HCT116 (cell line): ENCODE results near the gene KCNH5. TPM values are rescaled to one million over a fixed set of nuclear protein-coding genes. Genes with fewer than 3 reads are reported as not detected.

ENCODE experiments used
- ATAC-seq: fragments of 200-7000 bp; cut with Tn5 transposase; 2 replicates; pipeline ENCODE4 v1.9.1; 2020; ENCODE audit warnings: mild to moderate bottlenecking, moderate library complexity
- BruUV-seq: library from RNA; stranded (reverse); fragments of 400-500 nt; replicated peaks from 2 replicates; lab custom pipeline; 2021; lab: Mats Ljungman, UMichigan
- CTCF ChIA-PET: fragments of 300-600 bp; sonication (Branson Sonifier 250); formaldehyde crosslinking; loops from one replicate; lab custom pipeline; 2021; ENCODE audit warnings: antibody characterized with exemption; lab: Charles Lee
- POLR2A ChIA-PET: fragments of 300-600, 350-600 bp; sonication (Branson Sonifier 250); formaldehyde crosslinking; loops from one replicate; lab custom pipeline; 2021; ENCODE audit warnings: antibody characterized with exemption; lab: Charles Lee
- RAD21 ChIA-PET, 2 experiments: fragments of 300-600 bp; sonication (Branson Sonifier 250); formaldehyde crosslinking; loops; one replicate each; lab custom pipeline; 2023; ENCODE audit warnings: low total read pairs in 2 of 2; ENCODE audit not compliant: uncharacterized antibody in 2 of 2, unreplicated experiment in 2 of 2, low non-redundant PET in 1 of 2; lab: Charles Lee
- DNase-seq: peaks from one replicate; pipeline ENCODE4 v3.0.0-alpha.2; 2010; ENCODE audit warnings: low read depth, low spot score
- H2AFZ ChIP-seq: fragments of 200-600 bp; shearing (Covaris generic), sonication (generic); 2 replicates; pipeline ENCODE4 v1.6.1; 2017; ENCODE audit warnings: low read depth, mixed run types, mixed read lengths, antibody characterized with exemption, low read length; ENCODE audit not compliant: poor library complexity, severe bottlenecking
- H3K27ac ChIP-seq: 2 replicates; pipeline ENCODE4 v1.5.1; 2012; ENCODE audit warnings: low read depth, low read length
- H3K27me3 ChIP-seq: fragments of 200-600 bp; sonication (generic); 2 replicates; pipeline ENCODE4 v1.6.1; 2016; ENCODE audit warnings: mixed run types, low read length, mixed read lengths; ENCODE audit not compliant: insufficient read depth
- H3K36me3 ChIP-seq, 2 experiments: fragments of 200-500 bp in 1 of 2; fragments of 200-600 bp in 1 of 2; sonication (Bioruptor generic) in 1 of 2; sonication (generic) in 1 of 2; 2 replicates each; pipeline versions ENCODE4 v1.5.1 to v1.6.1; 2014 to 2016; ENCODE audit warnings: low read length in 2 of 2, inconsistent platforms in 1 of 2, mixed read lengths in 1 of 2, mixed run types in 1 of 2; ENCODE audit not compliant: insufficient read depth in 2 of 2, control insufficient read depth in 1 of 2
- H3K4me1 ChIP-seq, 2 experiments: fragments of 200-600 bp in 1 of 2; sonication (generic) in 1 of 2; 2 replicates each; pipeline versions ENCODE4 v1.5.1 to v1.6.1; 2012 to 2017; ENCODE audit warnings: low read length in 2 of 2, inconsistent platforms in 1 of 2, mild to moderate bottlenecking in 1 of 2, mixed read lengths in 1 of 2, mixed run types in 1 of 2, moderate library complexity in 1 of 2; ENCODE audit not compliant: insufficient read depth in 2 of 2, control insufficient read depth in 1 of 2
- H3K4me2 ChIP-seq: fragments of 200-600 bp; sonication (generic); 2 replicates; pipeline ENCODE4 v1.6.1; 2017; ENCODE audit warnings: mixed run types, low read length, mixed read lengths
- H3K4me3 ChIP-seq, 2 experiments: fragments of 200-600 bp in 1 of 2; sonication (generic) in 1 of 2; replicated peaks in 1 of 2; 2 replicates each; pipeline ENCODE4 v1.5.1; 2011 to 2016; ENCODE audit warnings: low read length in 2 of 2, control low read depth in 1 of 2, low read depth in 1 of 2, mild to moderate bottlenecking in 1 of 2, mixed read lengths in 1 of 2, mixed run types in 1 of 2
- H3K79me2 ChIP-seq: fragments of 200-600 bp; sonication (generic); 2 replicates; pipeline ENCODE4 v1.6.1; 2017; ENCODE audit warnings: mild to moderate bottlenecking, mixed run types, low read length, moderate library complexity, mixed read lengths; ENCODE audit not compliant: insufficient read depth
- H3K9ac ChIP-seq: fragments of 200-600 bp; sonication (generic); 2 replicates; pipeline ENCODE4 v1.6.1; 2016; ENCODE audit warnings: low read length, mixed read lengths
- H3K9me2 ChIP-seq: fragments of 200-600 bp; sonication (generic), shearing (Covaris generic); 2 replicates; pipeline ENCODE4 v1.6.1; 2017; ENCODE audit warnings: mixed run types, mild to moderate bottlenecking, moderate library complexity; ENCODE audit not compliant: insufficient read depth
- H3K9me3 ChIP-seq, 2 experiments: fragments of 200-500 bp in 1 of 2; fragments of 200-600 bp in 1 of 2; sonication (Bioruptor generic) in 1 of 2; sonication (generic) in 1 of 2; 2 replicates each; pipeline ENCODE4 v1.6.1; 2014 to 2017; ENCODE audit warnings: low read length in 2 of 2, mixed read lengths in 2 of 2, inconsistent platforms in 1 of 2, low read depth in 1 of 2, mild to moderate bottlenecking in 1 of 2, mixed run types in 1 of 2, moderate library complexity in 1 of 2; ENCODE audit not compliant: control insufficient read depth in 1 of 2, insufficient read depth in 1 of 2
- H4K20me1 ChIP-seq: fragments of 200-600 bp; sonication (generic), shearing (Covaris generic); 2 replicates; pipeline ENCODE4 v1.6.1; 2017; ENCODE audit warnings: mixed run types, mild to moderate bottlenecking, moderate library complexity; ENCODE audit not compliant: insufficient read depth
- CEBPB ChIP-seq: IDR thresholded peaks from 2 replicates; pipeline ENCODE4 v1.6.1; 2012; ENCODE audit warnings: low read depth
- EGR1 ChIP-seq: IDR thresholded peaks from 2 replicates; pipeline ENCODE4 v1.6.1; 2012; ENCODE audit warnings: low read depth
- ELF1 ChIP-seq: IDR thresholded peaks from 2 replicates; pipeline ENCODE4 v1.6.1; 2012; ENCODE audit warnings: low read depth, borderline replicate concordance
- EZH2 ChIP-seq: fragments of 200-600 bp; sonication (generic); IDR thresholded peaks from 2 replicates; pipeline ENCODE4 v1.6.1; 2017; ENCODE audit warnings: antibody characterized with exemption, mixed run types
- EZH2phosphoT487 ChIP-seq: fragments of 200-600 bp; IDR thresholded peaks from 2 replicates; pipeline ENCODE4 v1.6.1; 2018; ENCODE audit warnings: antibody characterized with exemption, borderline replicate concordance
- JUND ChIP-seq: IDR thresholded peaks from 2 replicates; pipeline ENCODE4 v1.6.1; 2012
- MAX ChIP-seq: IDR thresholded peaks from 2 replicates; pipeline ENCODE4 v1.6.1; 2012
- POLR2A ChIP-seq: IDR thresholded peaks from 2 replicates; pipeline ENCODE4 v1.7.0; 2011; ENCODE audit warnings: borderline replicate concordance; ENCODE audit not compliant: insufficient read depth, insufficient read length; ENCODE audit errors: extremely low read depth
- POLR2AphosphoS5 ChIP-seq: IDR thresholded peaks from 2 replicates; pipeline ENCODE4 v1.6.1; 2011; ENCODE audit warnings: mild to moderate bottlenecking, low read depth, low read length, moderate library complexity
- RAD21 ChIP-seq: IDR thresholded peaks from 2 replicates; pipeline ENCODE4 v1.6.1; 2012; ENCODE audit warnings: low read depth, mild to moderate bottlenecking
- REST ChIP-seq: IDR thresholded peaks from 2 replicates; pipeline ENCODE4 v1.6.1; 2012; ENCODE audit warnings: low read depth
- SIN3A ChIP-seq: IDR thresholded peaks from 2 replicates; pipeline ENCODE4 v1.6.1; 2012; ENCODE audit warnings: low read depth
- SRF ChIP-seq: IDR thresholded peaks from 2 replicates; pipeline ENCODE4 v1.6.1; 2012; ENCODE audit warnings: low read depth
- ZFX ChIP-seq: fragments of 450-650 bp; IDR thresholded peaks from 2 replicates; pipeline ENCODE4 v1.6.1; 2017
- intact Hi-C: fragments of 100-400 bp; cut with micrococcal nuclease; formaldehyde crosslinking; loops from 2 replicates; pipeline ENCODE4 v1.10.0; 2022
- total RNA-seq: library from RNA; stranded (reverse); gene quantifications from one replicate; pipeline ENCODE4 v1.2.1, GENCODE V29; 2021; ENCODE audit not compliant: unreplicated experiment

Gene KCNH5
- total RNA-seq, 1 experiment from 2014 or later: not detected

- DNase-seq: no peak
- ChIA-PET RAD21 (no interaction called here), POLR2A (no interaction called here), CTCF (no interaction called here)
- Histone ChIP-seq H3K4me2 (no peak overlapping the region), H3K4me3 (no peak overlapping the region), H3K36me3 (no peaks in the 10 kb centered on the region), H3K79me2 (no peaks in the 10 kb centered on the region), H3K9me3 (no peaks in the 10 kb centered on the region), H3K4me1 (no peaks in the 10 kb centered on the region), H3K27me3 (no peaks in the 10 kb centered on the region), H3K9me2 (no peaks in the 10 kb centered on the region), H3K27ac (no peak overlapping the region), H2AFZ (no peak overlapping the region), H3K9ac (no peak overlapping the region), H4K20me1 (no peaks in the 10 kb centered on the region)
- no peak for ATAC-seq
- BruUV-seq: no TSS peak
- TF ChIP-seq EGR1 (no peak), EZH2phosphoT487 (no peak), POLR2AphosphoS5 (no peak), RAD21 (no peak), EZH2 (no peak), MAX (no peak), SRF (no peak), ELF1 (no peak), POLR2A (no peak), CEBPB (no peak), ZFX (no peak), SIN3A (no peak), REST (no peak), JUND (no peak)
- intact Hi-C loops: no loop called here
Observed at GRCh38 chr14:63076488-63076887, 31.2 kb upstream of the KCNH5 start.
